ENCODE measurements around the gene TAX1BP3.

TAX1BP3 gene

GRCh38 chr17:3660311-3660891, 8.0 kb downstream of the TAX1BP3 start (continued):
- TF ChIP-seq PRDM10 (tag by site-specific recombination; IDR thresholded peaks at IDR 0.05) (no peak), KLF9 (tag by site-specific recombination; IDR thresholded peaks at IDR 0.05; ENCODE audit: low read depth) (no peak), ZNF645 (tag by site-specific recombination; IDR thresholded peaks at IDR 0.05) (no peak), ZFP3 (tag by site-specific recombination; IDR thresholded peaks at IDR 0.05; ENCODE audit: low read depth) (no peak), ZNF792 (tag by site-specific recombination; IDR thresholded peaks at IDR 0.05) (no peak), ZNF416 (tag by site-specific recombination; IDR thresholded peaks at IDR 0.05) (no peak), PRDM4 (tag by site-specific recombination; IDR thresholded peaks at IDR 0.05) (no peak), WT1 (tag by site-specific recombination; IDR thresholded peaks at IDR 0.05) (no peak), TRIM28 (IDR thresholded peaks at IDR 0.05; ENCODE audit: borderline replicate concordance, low read length) (no peak), ZNF341 (tag by site-specific recombination; IDR thresholded peaks at IDR 0.05; ENCODE audit: low read depth) (no peak), YY2 (tag by site-specific recombination; IDR thresholded peaks at IDR 0.05) (no peak), ZNF155 (tag by site-specific recombination; IDR thresholded peaks at IDR 0.05) (no peak), ZNF223 (tag by site-specific recombination; IDR thresholded peaks at IDR 0.05) (no peak), REPIN1 (tag by site-specific recombination; IDR thresholded peaks at IDR 0.05; ENCODE audit: low read depth) (no peak), ZNF654 (tag by site-specific recombination; IDR thresholded peaks at IDR 0.05; ENCODE audit: low read depth) (no peak), ZNF140 (tag by site-specific recombination; IDR thresholded peaks at IDR 0.05) (no peak), ZSCAN16 (tag by site-specific recombination; IDR thresholded peaks at IDR 0.05) (no peak)
- TF ChIP-seq, protein P1, sequence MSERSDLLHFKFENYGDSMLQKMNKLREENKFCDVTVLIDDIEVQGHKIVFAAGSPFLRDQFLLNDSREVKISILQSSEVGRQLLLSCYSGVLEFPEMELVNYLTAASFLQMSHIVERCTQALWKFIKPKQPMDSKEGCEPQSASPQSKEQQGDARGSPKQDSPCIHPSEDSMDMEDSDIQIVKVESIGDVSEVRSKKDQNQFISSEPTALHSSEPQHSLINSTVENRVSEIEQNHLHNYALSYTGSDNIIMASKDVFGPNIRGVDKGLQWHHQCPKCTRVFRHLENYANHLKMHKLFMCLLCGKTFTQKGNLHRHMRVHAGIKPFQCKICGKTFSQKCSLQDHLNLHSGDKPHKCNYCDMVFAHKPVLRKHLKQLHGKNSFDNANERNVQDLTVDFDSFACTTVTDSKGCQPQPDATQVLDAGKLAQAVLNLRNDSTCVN (tag by site-specific recombination; optimal IDR thresholded peaks at IDR 0.05): no peak

DNA sequence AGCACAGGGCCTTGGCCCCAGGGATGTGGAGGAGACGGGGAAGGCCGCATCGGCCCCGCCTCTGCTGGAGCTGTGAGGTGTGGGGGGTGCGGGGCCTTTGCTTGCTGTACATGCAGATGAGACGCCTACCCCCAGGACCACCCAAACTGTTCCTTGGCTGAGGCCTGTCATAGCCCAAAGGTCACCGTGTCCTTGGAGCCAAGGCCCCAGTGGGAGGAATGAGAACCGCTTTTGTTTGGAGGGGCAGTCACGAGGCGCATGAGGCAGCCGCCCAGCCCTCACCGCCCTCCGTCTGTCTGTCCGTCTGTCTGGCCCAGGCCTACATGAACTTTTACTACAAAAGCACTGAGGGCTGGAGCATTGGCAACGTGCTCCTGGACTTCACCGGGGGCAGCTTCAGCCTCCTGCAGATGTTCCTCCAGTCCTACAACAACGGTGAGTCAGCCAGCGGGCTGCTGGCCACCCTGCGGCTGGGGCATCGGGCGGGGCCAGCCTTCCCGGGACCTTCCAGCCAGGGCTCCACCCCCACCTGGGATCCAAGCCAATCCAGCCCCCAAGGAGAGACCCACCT, 8.8 kb downstream of the TAX1BP3 start:
- H3K36me3 ChIP-seq (ENCODE audit: control insufficient read depth in 2 of 2, insufficient read depth in 1 of 2, low read length in 2 of 2): peaks cover 0 to 52% of the 10 kb centered on the region in 2 experiments; a peak in 1 of 3 replicates
- H3K4me3 ChIP-seq (ENCODE audit: low read depth, low read length): no peak overlapping the region
- H3K9me3 ChIP-seq (ENCODE audit: control insufficient read depth, insufficient read depth, low read depth, low read length): no peaks in the 10 kb centered on the region
- POLR2A ChIA-PET: interaction anchor here (1.3 to 5.4 kb wide), 4 partner anchors 8 to 24 kb away, joined by 3 to 26 read pairs (median 14); partner anchors contain the start of genes CTNS, SHPK and TAX1BP3
- 0 out of 2 replicates have a peak overlapping the region, but pooled peaks have one; percentile 16 for H3K27ac ChIP-seq (ENCODE audit: extremely low read depth, low read depth, low read length)
- H3K4me1 ChIP-seq (ENCODE audit: control insufficient read depth, insufficient read depth, low read length): no peaks in the 10 kb centered on the region
- CTCF ChIA-PET: interaction anchor here (0.7 to 1.1 kb wide), 2 partner anchors 59 to 78 kb away, joined by 3 read pairs; no protein-coding TSS in a partner anchor
- TF ChIP-seq FEZF1 (tag by site-specific recombination; IDR thresholded peaks at IDR 0.05) (no peak), KLF1 (tag by site-specific recombination; IDR thresholded peaks at IDR 0.05) (peak; percentile 28; the same call in 1 of the 2 replicates), PRDM1 (tag by site-specific recombination; IDR thresholded peaks at IDR 0.05) (no peak), HOXD13 (CRISPR knock-in tag; IDR thresholded peaks at IDR 0.05; ENCODE audit: borderline replicate concordance) (no peak), KLF10 (tag by site-specific recombination; IDR thresholded peaks at IDR 0.05) (no peak), ZIC2 (tag by site-specific recombination; IDR thresholded peaks at IDR 0.05) (peak; percentile 77), ZEB2 (tag by site-specific recombination; IDR thresholded peaks at IDR 0.05) (no peak), WT1 (tag by site-specific recombination; IDR thresholded peaks at IDR 0.05) (no peak), ZNF292 (tag by site-specific recombination; IDR thresholded peaks at IDR 0.05; ENCODE audit: borderline replicate concordance, low read depth) (no peak), ZNF112 (tag by site-specific recombination; IDR thresholded peaks at IDR 0.05) (no peak), ZNF341 (tag by site-specific recombination; IDR thresholded peaks at IDR 0.05; ENCODE audit: low read depth) (no peak), ZSCAN23 (tag by site-specific recombination; IDR thresholded peaks at IDR 0.05) (no peak), GLIS2 (tag by site-specific recombination; IDR thresholded peaks at IDR 0.05) (peak; percentile 64; the same call in 1 of the 2 replicates), ZNF239 (tag by site-specific recombination; IDR thresholded peaks at IDR 0.05) (no peak)

Measured in HEK293 (cell line).